GM12892 (cell line): ENCODE data around the gene TENM3.

Experiments used
- DNase-seq: peaks from one replicate; pipeline ENCODE4 v3.0.0; 2011; ENCODE audit not compliant: insufficient read length
- FAIRE-seq: peaks from 2 replicates; lab custom pipeline; 2011; peaks lifted over from hg19 to GRCh38; lab: Jason Lieb, UNC
- POLR2A ChIP-seq: IDR thresholded peaks from 2 replicates; pipeline ENCODE4 v1.6.1; 2011; ENCODE audit warnings: low read depth, low read length, control low read depth
- POLR2AphosphoS5 ChIP-seq: IDR thresholded peaks from 2 replicates; pipeline ENCODE4 v1.6.1; 2011; ENCODE audit warnings: low read depth, low read length, control low read depth
- TAF1 ChIP-seq: IDR thresholded peaks from 2 replicates; pipeline ENCODE4 v1.6.1; 2011; ENCODE audit warnings: low read depth, mild to moderate bottlenecking, control low read depth, low read length, borderline replicate concordance

TENM3 gene

GRCh38 chr4:182213004-182213403, 30.2 kb upstream of the TENM3 start:
- DNase-seq (no peak), FAIRE-seq (no peak)
- TF ChIP-seq POLR2AphosphoS5, result no peak
- TF ChIP-seq POLR2A, result no peak
- TF ChIP-seq TAF1, result no peak

- no peak for DNase-seq
- TF ChIP-seq POLR2AphosphoS5, result no peak
- TF ChIP-seq TAF1, result no peak
- no peak for TF ChIP-seq POLR2A
- FAIRE-seq, result no peak
Measured at GRCh38 chr4:182215148-182215547, 28.1 kb upstream of the TENM3 start.

GRCh38 chr4:182216005-182216404, 27.2 kb upstream of the TENM3 start:
- FAIRE-seq, result no peak
- DNase-seq, result no peak
- TF ChIP-seq TAF1 (no peak), POLR2A (no peak), POLR2AphosphoS5 (no peak)

- FAIRE-seq (no peak), DNase-seq (no peak)
- TF ChIP-seq POLR2AphosphoS5 (no peak), POLR2A (no peak), TAF1 (no peak)
Measured at GRCh38 chr4:182219411-182220056, 23.7 kb upstream of the TENM3 start.

GRCh38 chr4:182221987-182222386, 21.2 kb upstream of the TENM3 start:
- no peak for FAIRE-seq
- TF ChIP-seq POLR2AphosphoS5, result no peak
- no peak for TF ChIP-seq POLR2A
- no peak for TF ChIP-seq TAF1

GRCh38 chr4:182222766-182223165, 20.4 kb upstream of the TENM3 start:
- TF ChIP-seq TAF1 (no peak), POLR2A (no peak), POLR2AphosphoS5 (no peak)
- FAIRE-seq (no peak), DNase-seq (no peak)

More at GRCh38 chr4:182221987-182222386, 21.2 kb upstream of the TENM3 start:
- no peak for DNase-seq

- TF ChIP-seq TAF1 (no peak), POLR2AphosphoS5 (no peak), POLR2A (no peak)
- DNase-seq (no peak), FAIRE-seq (no peak)
Measured at GRCh38 chr4:182223708-182224107, 19.5 kb upstream of the TENM3 start.

GRCh38 chr4:182224192-182224850, 18.9 kb upstream of the TENM3 start:
- no peak for TF ChIP-seq POLR2AphosphoS5
- TF ChIP-seq POLR2A, result no peak
- no peak for TF ChIP-seq TAF1

GRCh38 chr4:182225257-182225852, 17.8 kb upstream of the TENM3 start:
- no peak for DNase-seq

More at GRCh38 chr4:182224192-182224850, 18.9 kb upstream of the TENM3 start:
- DNase-seq, result no peak
- no peak for FAIRE-seq

GRCh38 chr4:182227611-182228010, 15.6 kb upstream of the TENM3 start:
- TF ChIP-seq TAF1 (no peak), POLR2AphosphoS5 (no peak), POLR2A (no peak)
- DNase-seq (no peak), FAIRE-seq (no peak)

More at GRCh38 chr4:182225257-182225852, 17.8 kb upstream of the TENM3 start:
- FAIRE-seq, result no peak
- no peak for TF ChIP-seq TAF1
- TF ChIP-seq POLR2A, result no peak
- TF ChIP-seq POLR2AphosphoS5, result no peak

- TF ChIP-seq POLR2AphosphoS5 (no peak), POLR2A (no peak), TAF1 (no peak)
- no peak for FAIRE-seq
- no peak for DNase-seq
Measured at GRCh38 chr4:182228991-182229577, 14.1 kb upstream of the TENM3 start.
